Measurements from ENCODE around the gene C16orf96.

- TF ChIP-seq, protein P1, sequence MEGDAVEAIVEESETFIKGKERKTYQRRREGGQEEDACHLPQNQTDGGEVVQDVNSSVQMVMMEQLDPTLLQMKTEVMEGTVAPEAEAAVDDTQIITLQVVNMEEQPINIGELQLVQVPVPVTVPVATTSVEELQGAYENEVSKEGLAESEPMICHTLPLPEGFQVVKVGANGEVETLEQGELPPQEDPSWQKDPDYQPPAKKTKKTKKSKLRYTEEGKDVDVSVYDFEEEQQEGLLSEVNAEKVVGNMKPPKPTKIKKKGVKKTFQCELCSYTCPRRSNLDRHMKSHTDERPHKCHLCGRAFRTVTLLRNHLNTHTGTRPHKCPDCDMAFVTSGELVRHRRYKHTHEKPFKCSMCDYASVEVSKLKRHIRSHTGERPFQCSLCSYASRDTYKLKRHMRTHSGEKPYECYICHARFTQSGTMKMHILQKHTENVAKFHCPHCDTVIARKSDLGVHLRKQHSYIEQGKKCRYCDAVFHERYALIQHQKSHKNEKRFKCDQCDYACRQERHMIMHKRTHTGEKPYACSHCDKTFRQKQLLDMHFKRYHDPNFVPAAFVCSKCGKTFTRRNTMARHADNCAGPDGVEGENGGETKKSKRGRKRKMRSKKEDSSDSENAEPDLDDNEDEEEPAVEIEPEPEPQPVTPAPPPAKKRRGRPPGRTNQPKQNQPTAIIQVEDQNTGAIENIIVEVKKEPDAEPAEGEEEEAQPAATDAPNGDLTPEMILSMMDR (IDR thresholded peaks at IDR 0.05), result no peak
- TF ChIP-seq EP300 (IDR thresholded peaks at IDR 0.05), result no peak
- TF ChIP-seq ZFP36 (IDR thresholded peaks at IDR 0.05; ENCODE audit: borderline replicate concordance, partially characterized antibody), result no peak
- no peak for TF ChIP-seq KDM1A (IDR thresholded peaks at IDR 0.05; ENCODE audit: low read depth)
- no peak for TF ChIP-seq CBX2 (IDR thresholded peaks at IDR 0.05; ENCODE audit: borderline replicate concordance, low read depth)
These were observed 38.6 kb downstream of the C16orf96 start for GRCh38 chr16:4594433-4595410.

Measured in A549 (cell line).